Neural crest cell (in vitro differentiated cells): ENCODE measurements around the gene PLA2G3. TPM values are rescaled to one million over a fixed set of nuclear protein-coding genes. Genes with fewer than 3 reads are reported as not detected.

ENCODE experiments used
- DNase-seq: peaks from one replicate; pipeline ENCODE4 v3.0.0; 2021; ENCODE audit warnings: low read depth, mixed read lengths, low spot score
- H3K27ac Mint-ChIP-seq: one replicate; pipeline ENCODE4 v1.8.0; 2021; ENCODE audit warnings: mild to moderate bottlenecking, mixed read lengths; ENCODE audit not compliant: unreplicated experiment
- H3K27me3 Mint-ChIP-seq: 2 replicates; pipeline ENCODE4 v1.8.0; 2021; ENCODE audit warnings: low read depth, mild to moderate bottlenecking, mixed read lengths
- H3K36me3 Mint-ChIP-seq: 2 replicates; pipeline ENCODE4 v1.8.0; 2021; ENCODE audit warnings: low read depth, mild to moderate bottlenecking, mixed read lengths
- H3K4me1 Mint-ChIP-seq: 2 replicates; pipeline ENCODE4 v1.8.0; 2021; ENCODE audit warnings: mixed read lengths
- H3K4me3 Mint-ChIP-seq: one replicate; pipeline ENCODE4 v1.8.0; 2021; ENCODE audit warnings: mild to moderate bottlenecking, mixed read lengths
- H3K9me3 Mint-ChIP-seq: 2 replicates; pipeline ENCODE4 v1.8.0; 2021; ENCODE audit warnings: mixed read lengths
- CTCF ChIP-seq: fragments of 200-600 bp; sonication (generic); conservative IDR thresholded peaks from 2 replicates; pipeline ENCODE4 v1.5.0; 2021; ENCODE audit warnings: antibody characterized with exemption, mild to moderate bottlenecking
- total RNA-seq: library from RNA; stranded (reverse); gene quantifications from 2 replicates; pipeline ENCODE4 v1.2.1, GENCODE V29; 2021

Gene PLA2G3
- total RNA-seq, 1 donor from 2014 or later: 24.7 TPM

GRCh38 chr22:31162015-31162765 lies 21.9 kb upstream of the PLA2G3 start:
- TF ChIP-seq CTCF: peak; percentile 20
- peak overlapping the region; percentile 99 for H3K4me3 Mint-ChIP-seq
- peaks cover 23% of the 10 kb centered on the region for H3K27me3 Mint-ChIP-seq
- H3K27ac Mint-ChIP-seq: no peak overlapping the region
- peaks cover 3% of the 10 kb centered on the region for H3K36me3 Mint-ChIP-seq
- no peak for DNase-seq
- no peaks in the 10 kb centered on the region for H3K9me3 Mint-ChIP-seq
- peaks cover 23% of the 10 kb centered on the region for H3K4me1 Mint-ChIP-seq

- Mint-ChIP-seq H3K27ac (no peak overlapping the region), H3K4me3 (peak overlapping the region; percentile 99), H3K27me3 (peaks cover 28% of the 10 kb centered on the region), H3K4me1 (peaks cover 23% of the 10 kb centered on the region), H3K9me3 (no peaks in the 10 kb centered on the region), H3K36me3 (peaks cover 3% of the 10 kb centered on the region)
- DNase-seq: no peak
- TF ChIP-seq CTCF: no peak
Measured at GRCh38 chr22:31161386-31161785, 21.1 kb upstream of the PLA2G3 start.

DNA sequence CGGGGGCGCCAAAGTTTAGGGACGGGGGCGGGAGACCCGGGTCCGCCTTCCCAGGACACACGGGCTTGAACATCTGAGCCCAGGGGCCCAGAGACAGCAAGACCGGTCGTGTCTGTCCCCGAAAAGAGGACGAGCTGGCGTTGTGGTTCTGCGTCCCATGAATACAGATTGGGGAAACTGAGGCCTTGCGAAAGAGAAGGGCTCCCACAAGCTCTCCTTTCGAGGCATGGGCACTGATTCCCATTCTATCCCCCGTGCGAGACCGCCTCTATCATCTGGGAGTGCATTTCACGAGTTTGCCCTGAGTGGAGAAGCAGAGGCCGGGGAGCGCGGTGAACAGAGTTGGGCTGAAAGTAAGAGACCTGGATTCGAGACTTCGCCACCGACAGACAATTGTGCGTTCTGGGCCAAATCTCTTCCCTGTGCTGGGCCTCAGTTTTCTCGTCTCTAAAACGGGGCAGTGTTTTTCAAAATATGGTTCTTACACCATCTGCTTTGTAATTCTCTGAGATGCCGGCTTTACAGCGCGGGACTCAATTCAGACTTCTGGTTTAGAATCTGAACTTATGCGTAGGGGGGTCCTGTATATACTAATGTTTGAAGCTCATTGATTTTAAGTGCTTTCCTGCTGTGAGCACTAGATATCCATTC lies 20.1 kb upstream of the PLA2G3 start:
- Mint-ChIP-seq H3K36me3 (peaks cover 2% of the 10 kb centered on the region), H3K4me1 (peaks cover 23% of the 10 kb centered on the region), H3K9me3 (no peaks in the 10 kb centered on the region), H3K27me3 (peaks cover 35% of the 10 kb centered on the region), H3K4me3 (peak overlapping the region; percentile 99), H3K27ac (peak overlapping the region; percentile 94)
- no peak for TF ChIP-seq CTCF
- DNase-seq: no peak

DNA sequence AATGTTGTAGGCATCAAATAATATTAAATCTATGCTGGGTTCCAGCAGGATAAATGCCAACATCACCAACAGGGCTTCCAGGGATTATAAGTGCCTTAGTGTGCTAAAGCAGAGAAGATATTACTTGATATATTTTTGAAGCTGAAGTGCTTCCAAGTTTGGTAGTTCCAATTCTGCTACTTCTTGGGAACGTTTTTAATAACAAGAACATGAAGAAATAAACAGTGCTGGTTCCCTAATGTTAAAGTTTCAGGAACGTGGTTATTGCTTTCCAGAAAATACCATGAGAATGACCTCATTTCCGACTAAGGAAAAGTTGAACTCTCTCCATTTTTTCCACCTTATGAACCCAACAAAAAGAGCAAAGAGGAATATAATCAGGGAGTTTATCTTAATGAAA lies 15.1 kb upstream of the PLA2G3 start:
- Mint-ChIP-seq H3K4me3 (peak overlapping the region; percentile 2), H3K36me3 (no peaks in the 10 kb centered on the region), H3K27ac (no peak overlapping the region), H3K9me3 (no peaks in the 10 kb centered on the region), H3K27me3 (peaks cover 40% of the 10 kb centered on the region), H3K4me1 (peaks cover 6% of the 10 kb centered on the region)
- DNase-seq: no peak
- TF ChIP-seq CTCF: no peak

DNA sequence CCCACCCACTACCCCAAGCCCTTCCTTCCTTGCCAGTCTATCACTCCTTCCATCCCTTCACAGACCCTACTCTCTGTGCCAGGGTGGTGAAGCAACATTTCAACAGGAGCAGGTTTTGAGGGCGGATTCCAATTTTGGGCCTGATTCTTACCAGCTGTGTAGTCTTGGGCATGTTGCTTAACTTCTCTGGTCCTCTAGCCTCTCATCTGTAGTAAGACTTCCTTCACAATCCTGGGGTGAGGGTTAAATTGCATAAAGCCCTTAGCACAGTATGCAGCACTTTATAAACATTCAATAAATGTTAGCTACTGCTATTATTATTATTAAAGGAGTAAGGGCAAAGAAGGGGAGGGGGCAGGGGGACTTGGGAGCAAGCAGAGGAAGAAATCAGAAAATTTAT lies 14.7 kb upstream of the PLA2G3 start:
- TF ChIP-seq CTCF: no peak
- H3K4me1 Mint-ChIP-seq: peaks cover 3% of the 10 kb centered on the region
- H3K27ac Mint-ChIP-seq: no peak overlapping the region
- no peak for DNase-seq
- no peaks in the 10 kb centered on the region for H3K36me3 Mint-ChIP-seq
- no peaks in the 10 kb centered on the region for H3K9me3 Mint-ChIP-seq
- H3K4me3 Mint-ChIP-seq: no peak overlapping the region
- peaks cover 40% of the 10 kb centered on the region for H3K27me3 Mint-ChIP-seq
